Measurements from ENCODE around the gene HLA-C. TPM values are rescaled to one million over a fixed set of nuclear protein-coding genes. Genes with fewer than 3 reads are reported as not detected.
"Not testable (repeated sequence)": the region's sequence is repeated elsewhere in the genome, so short reads cannot be mapped to it uniquely, and the experiment has no call there.

The HLA-C gene
- total and polyA plus RNA-seq, 4 experiments from 2014 or later = 1,481 to 2,914 (median 1,631) TPM

DNA sequence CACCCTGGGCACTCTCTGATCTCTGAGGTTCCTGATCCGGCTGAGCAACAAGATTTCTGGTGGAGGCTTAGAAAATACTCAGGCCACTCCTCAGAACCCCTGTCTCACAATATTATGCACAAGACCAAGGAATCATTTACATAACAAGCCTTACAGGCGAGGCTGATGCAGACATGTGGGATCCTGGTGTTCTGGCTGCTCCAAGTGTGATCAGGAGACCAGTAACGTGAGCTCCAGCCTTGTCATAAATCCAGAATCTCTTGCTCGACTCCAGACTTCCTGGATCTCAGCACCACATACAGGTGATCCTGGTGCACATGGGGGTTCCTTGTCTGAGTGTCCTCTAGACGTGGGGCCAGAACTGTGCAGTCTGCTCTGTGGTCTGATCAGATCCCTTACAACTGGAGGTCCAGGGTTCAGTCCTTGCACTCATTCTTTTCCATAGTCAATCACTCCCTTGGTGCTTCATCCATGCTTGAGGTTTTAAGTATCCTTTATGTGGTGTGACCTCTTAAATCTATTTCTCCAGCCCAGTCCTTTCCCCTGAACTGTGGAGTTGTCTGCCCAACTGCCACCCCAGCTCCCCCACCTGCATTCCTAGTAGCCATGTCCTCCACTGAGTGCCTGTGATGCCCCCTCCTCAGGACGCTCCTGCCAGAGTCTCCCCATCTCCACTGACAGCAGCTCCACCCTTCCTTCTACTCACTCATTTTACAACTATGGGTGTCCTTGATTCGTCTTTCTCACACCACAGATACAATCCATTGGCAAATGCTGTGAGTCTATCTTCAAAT is 5.1 kb downstream of the HLA-C start:
- intact Hi-C loops (cut with micrococcal nuclease) = no loop called here
- peaks cover 46 to 57% of the 10 kb centered on the region in 2 donors for H3K36me3 Mint-ChIP-seq
- DNase-seq = peak in 1 of 5 donors; percentile 28

DNA sequence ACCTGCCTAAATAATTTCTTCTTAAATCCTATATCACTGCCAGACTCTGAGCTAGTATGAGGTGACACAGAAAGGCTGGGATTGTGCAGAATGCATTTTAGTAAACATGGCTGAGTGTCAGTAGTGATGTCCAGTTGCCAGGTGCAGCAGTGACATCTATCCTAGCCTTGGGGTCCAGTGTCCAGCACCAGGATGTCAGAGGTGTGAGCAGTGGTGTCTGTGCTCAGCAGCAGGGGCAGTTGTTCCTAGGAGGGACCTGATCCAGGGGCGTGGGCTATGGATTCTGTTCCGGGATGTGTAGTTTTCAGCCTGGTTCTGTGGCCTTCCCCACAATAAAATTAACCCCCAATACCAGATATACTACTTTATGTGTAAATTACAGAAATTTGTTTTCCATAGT is 6.0 kb downstream of the HLA-C start:
- no peaks in the 10 kb centered on the region for H3K27me3 Mint-ChIP-seq
- intact Hi-C loops (cut with micrococcal nuclease) = no loop called here
- ChIA-PET POLR2A (ENCODE audit: partially characterized antibody) (interaction anchor here (0.7 to 2.6 kb wide), 6 partner anchors 8 to 89 kb away, joined by 3 to 12 read pairs (median 6); no protein-coding TSS in a partner anchor), CTCF (ENCODE audit: partially characterized antibody) (no interaction called here)
- Histone ChIP-seq H3K4me1 (ENCODE audit: insufficient read depth, low read length) (peaks cover 33% of the 10 kb centered on the region), H3K9me3 (ENCODE audit: control insufficient read depth in 1 of 2, low read length in 2 of 2) (no peaks in the 10 kb centered on the region), H3K27me3 (ENCODE audit: insufficient read depth, low read length) (no peaks in the 10 kb centered on the region), H3K4me3 (ENCODE audit: low read length in 2 of 2) (no peak overlapping the region), H3K27ac (ENCODE audit: low read depth, low read length) (no peak overlapping the region), H3K36me3 (ENCODE audit: insufficient read depth, low read length) (peaks cover 33% of the 10 kb centered on the region)
- peak overlapping the region in 1 of 8 donors; percentile 66 for H3K4me3 Mint-ChIP-seq
- peak overlapping the region in 4 of 7 donors; percentile 37 to 100 (median 63) for H3K27ac Mint-ChIP-seq
- H3K4me1 Mint-ChIP-seq = peaks cover 25 to 61% (median 45%) of the 10 kb centered on the region in 4 donors
- H3K9me3 Mint-ChIP-seq = peaks cover 4 to 32% (median 17%) of the 10 kb centered on the region in 8 donors
- no peak for DNase-seq
- peaks cover 43 to 54% of the 10 kb centered on the region in 2 donors for H3K36me3 Mint-ChIP-seq

More for the DNA sequence above, 5.1 kb downstream of the HLA-C start:
- no peaks in the 10 kb centered on the region for H3K27me3 ChIP-seq (ENCODE audit: insufficient read depth, low read length)
- H3K27ac ChIP-seq (ENCODE audit: low read depth, low read length) = no peak overlapping the region
- CTCF ChIA-PET (ENCODE audit: partially characterized antibody) = no interaction called here
- peaks cover 33% of the 10 kb centered on the region for H3K4me1 ChIP-seq (ENCODE audit: insufficient read depth, low read length)
- POLR2A ChIA-PET (ENCODE audit: partially characterized antibody) = interaction anchor here (0.7 to 8.1 kb wide), 6 partner anchors 63 to 100 kb away, joined by 3 to 80 read pairs (median 7); no protein-coding TSS in a partner anchor
- peaks cover 34% of the 10 kb centered on the region for H3K36me3 ChIP-seq (ENCODE audit: insufficient read depth, low read length)
- Mint-ChIP-seq H3K4me3 (peak overlapping the region in 6 of 8 donors; percentile 40 to 99 (median 89)), H3K4me1 (peaks cover 24 to 55% (median 42%) of the 10 kb centered on the region in 4 donors), H3K9me3 (peaks cover under 1 to 29% (median 17%) of the 10 kb centered on the region in 8 donors), H3K27me3 (no peaks in the 10 kb centered on the region), H3K27ac (peak overlapping the region; percentile 28 to 100 (median 82))
- H3K9me3 ChIP-seq (ENCODE audit: control insufficient read depth in 1 of 2, low read length in 2 of 2) = no peaks in the 10 kb centered on the region
- H3K4me3 ChIP-seq (ENCODE audit: low read length in 2 of 2) = no peak overlapping the region

DNA sequence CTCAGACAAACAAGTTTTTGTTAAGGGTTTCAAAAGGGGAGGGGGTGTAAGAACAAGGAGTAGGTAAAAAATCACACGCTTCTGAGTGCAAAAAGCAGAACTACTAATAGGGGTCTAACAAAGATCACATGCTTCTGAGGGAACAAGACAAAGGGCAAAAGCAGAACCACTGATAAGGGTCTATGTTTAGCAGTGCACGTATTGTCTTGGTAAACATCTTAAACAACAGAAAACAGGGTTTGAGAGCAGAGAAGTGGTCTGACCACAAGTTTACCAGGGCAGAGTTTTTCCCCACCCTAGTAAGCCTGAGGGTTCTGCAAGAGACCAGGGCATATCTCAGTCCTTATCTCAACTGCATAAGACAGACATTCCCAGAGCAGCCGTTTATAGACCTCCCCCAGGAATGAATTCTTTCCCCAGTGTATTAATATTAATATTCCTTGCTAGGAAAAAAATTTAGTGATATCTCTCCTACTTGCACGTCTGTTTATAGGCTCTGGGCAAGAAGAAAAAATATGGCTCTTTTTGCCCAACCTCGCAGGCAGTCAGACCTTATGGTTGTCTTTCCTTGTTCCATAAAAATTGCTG is 8.5 kb downstream of the HLA-C start:
- POLR2A ChIA-PET (ENCODE audit: partially characterized antibody) = interaction anchor here (2.6 kb wide), 1 partner anchor 91 kb away, joined by 12 read pairs; no protein-coding TSS in a partner anchor

DNA sequence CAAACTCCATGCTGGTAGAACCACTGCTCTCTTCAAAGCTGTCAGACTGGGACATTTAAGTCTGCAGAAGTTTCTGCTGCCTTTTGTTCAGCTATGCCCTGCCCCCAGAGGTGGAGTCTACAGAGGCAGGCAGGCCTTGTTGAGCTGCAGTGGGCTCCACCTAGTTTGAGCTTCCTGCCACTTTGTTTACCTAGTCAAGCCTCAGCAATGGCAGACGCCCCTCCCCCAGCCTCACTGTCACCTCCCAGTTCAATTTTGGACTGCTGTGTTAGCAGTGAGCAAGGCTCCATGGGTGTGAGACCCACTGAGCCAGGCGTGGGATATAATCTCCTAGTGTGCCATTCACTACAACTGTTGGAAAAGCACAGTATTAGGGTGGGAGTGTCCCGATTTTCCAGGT is 11.9 kb downstream of the HLA-C start:
- peak overlapping the region in 6 of 8 donors; percentile 12 to 75 (median 64) for H3K4me3 Mint-ChIP-seq
- H3K9me3 Mint-ChIP-seq = peaks cover 4 to 38% (median 18%) of the 10 kb centered on the region in 8 donors
- H3K4me1 ChIP-seq (ENCODE audit: insufficient read depth, low read length); H3K4me3 ChIP-seq (ENCODE audit: low read length in 2 of 2); H3K9me3 ChIP-seq (ENCODE audit: control insufficient read depth in 1 of 2, low read length in 2 of 2); H3K27ac ChIP-seq (ENCODE audit: low read depth, low read length); intact Hi-C loops (cut with micrococcal nuclease); H3K27me3 ChIP-seq (ENCODE audit: insufficient read depth, low read length); H3K36me3 ChIP-seq (ENCODE audit: insufficient read depth, low read length); H3K27me3 Mint-ChIP-seq: not testable (repeated sequence)
- peaks cover 10 to 30% (median 16%) of the 10 kb centered on the region in 4 donors for H3K4me1 Mint-ChIP-seq
- DNase-seq = peak; percentile 28 to 73 (median 61)
- ChIA-PET POLR2A (ENCODE audit: partially characterized antibody) (interaction anchor here (0.7 to 3.1 kb wide), 9 partner anchors 9 to 107 kb away, joined by 3 to 24 read pairs (median 6); no protein-coding TSS in a partner anchor), CTCF (ENCODE audit: partially characterized antibody) (interaction anchor here (0.6 to 1.3 kb wide), 4 partner anchors 9 to 166 kb away, joined by 3 to 4 read pairs (median 4); no protein-coding TSS in a partner anchor)
- peak overlapping the region in 5 of 7 donors; percentile 15 to 73 (median 64) for H3K27ac Mint-ChIP-seq
- peaks cover 7 to 11% of the 10 kb centered on the region in 2 donors for H3K36me3 Mint-ChIP-seq

More for the DNA sequence above, 8.5 kb downstream of the HLA-C start:
- H3K4me1 ChIP-seq (ENCODE audit: insufficient read depth, low read length) = peaks cover 18% of the 10 kb centered on the region
- CTCF ChIA-PET (ENCODE audit: partially characterized antibody); H3K4me3 ChIP-seq (ENCODE audit: low read length in 2 of 2); H3K27ac ChIP-seq (ENCODE audit: low read depth, low read length); H3K27me3 Mint-ChIP-seq; H3K36me3 ChIP-seq (ENCODE audit: insufficient read depth, low read length); H3K4me3 Mint-ChIP-seq; H3K27me3 ChIP-seq (ENCODE audit: insufficient read depth, low read length); intact Hi-C loops (cut with micrococcal nuclease); H3K9me3 ChIP-seq (ENCODE audit: control insufficient read depth in 1 of 2, low read length in 2 of 2); DNase-seq: not testable (repeated sequence)
- Mint-ChIP-seq H3K27ac (peak overlapping the region in 1 of 7 donors; percentile 12), H3K9me3 (peaks cover 4 to 39% (median 18%) of the 10 kb centered on the region in 8 donors), H3K36me3 (peaks cover 24 to 31% of the 10 kb centered on the region in 2 donors), H3K4me1 (peaks cover 20 to 61% (median 37%) of the 10 kb centered on the region in 4 donors)

DNA sequence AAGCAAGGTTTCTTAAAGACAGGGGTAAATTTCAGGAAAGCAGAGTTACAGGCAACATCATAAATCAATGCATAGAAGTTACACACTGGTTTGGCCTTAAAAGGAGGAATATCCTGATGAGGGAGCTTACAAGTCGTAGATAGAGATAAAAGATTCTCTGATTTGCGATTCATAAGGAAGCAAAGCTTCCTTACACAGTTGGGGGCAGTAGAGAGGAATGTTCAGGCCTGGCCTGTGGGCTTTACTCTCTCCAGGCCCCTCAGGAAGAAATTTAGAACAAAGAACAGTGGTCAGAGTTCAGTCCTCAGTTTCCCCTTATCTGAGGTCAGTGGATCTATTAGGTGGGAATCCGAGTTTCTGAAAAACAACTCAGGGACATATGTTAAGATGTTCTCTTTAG is 19.3 kb downstream of the HLA-C start:
- H3K4me3 ChIP-seq (ENCODE audit: low read length in 2 of 2) = no peak overlapping the region
- Mint-ChIP-seq H3K36me3 (peaks cover under 1 to 3% of the 10 kb centered on the region in 2 donors), H3K27ac (no peak overlapping the region), H3K4me3 (no peak overlapping the region), H3K4me1 (peaks cover 0 to 5% (median 4%) of the 10 kb centered on the region in 4 donors), H3K27me3 (peaks cover 8 to 10% of the 10 kb centered on the region in 2 donors), H3K9me3 (peaks cover 0 to 18% (median 12%) of the 10 kb centered on the region in 8 donors)
- CTCF ChIA-PET (ENCODE audit: partially characterized antibody) = interaction anchor here (1.0 to 1.6 kb wide), 6 partner anchors 16 to 114 kb away, joined by 3 to 6 read pairs (median 4); no protein-coding TSS in a partner anchor
- no peaks in the 10 kb centered on the region for H3K4me1 ChIP-seq (ENCODE audit: insufficient read depth, low read length)
- no peaks in the 10 kb centered on the region for H3K36me3 ChIP-seq (ENCODE audit: insufficient read depth, low read length)
- H3K9me3 ChIP-seq (ENCODE audit: control insufficient read depth in 1 of 2, low read length in 2 of 2) = peaks cover 0 to 4% of the 10 kb centered on the region in 2 donors
- POLR2A ChIA-PET (ENCODE audit: partially characterized antibody) = interaction anchor here (1.1 to 3.1 kb wide), 5 partner anchors 13 to 114 kb away, joined by 3 to 14 read pairs (median 4); no protein-coding TSS in a partner anchor
- intact Hi-C loops (cut with micrococcal nuclease) = loop anchor here (1.0 kb wide), 1 partner anchor 37 kb away; no protein-coding TSS in a partner anchor
- DNase-seq = no peak
- no peaks in the 10 kb centered on the region for H3K27me3 ChIP-seq (ENCODE audit: insufficient read depth, low read length)
- no peak overlapping the region for H3K27ac ChIP-seq (ENCODE audit: low read depth, low read length)

DNA sequence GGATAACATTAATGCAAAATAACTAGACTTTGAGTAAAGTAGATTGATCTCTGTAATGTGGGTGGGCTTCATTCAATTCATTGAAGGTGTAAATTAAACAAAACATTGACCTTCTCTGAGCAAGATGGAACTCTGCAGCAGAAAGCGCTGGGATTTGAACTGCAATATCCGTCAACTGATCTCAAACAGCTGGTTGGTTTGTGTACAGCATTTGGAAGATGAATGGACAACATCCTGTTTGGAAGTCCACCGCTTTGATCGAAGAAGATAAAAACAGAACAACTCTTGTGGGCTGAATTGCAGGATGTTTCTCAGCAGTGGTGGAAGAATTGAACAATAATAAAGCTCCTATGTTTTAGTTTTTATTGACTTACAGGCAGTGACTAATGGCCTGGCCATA is 20.6 kb downstream of the HLA-C start:
- Mint-ChIP-seq H3K27me3 (peaks cover 11% of the 10 kb centered on the region in 2 donors), H3K36me3 (peaks cover 4 to 15% of the 10 kb centered on the region in 2 donors), H3K4me3 (no peak overlapping the region), H3K4me1 (peaks cover 2 to 5% (median 4%) of the 10 kb centered on the region in 4 donors), H3K9me3 (peaks cover 0 to 28% (median 23%) of the 10 kb centered on the region in 8 donors), H3K27ac (no peak overlapping the region)
- Histone ChIP-seq H3K4me3 (ENCODE audit: low read length in 2 of 2) (no peak overlapping the region), H3K4me1 (ENCODE audit: insufficient read depth, low read length) (no peaks in the 10 kb centered on the region), H3K27me3 (ENCODE audit: insufficient read depth, low read length) (no peaks in the 10 kb centered on the region), H3K9me3 (ENCODE audit: control insufficient read depth in 1 of 2, low read length in 2 of 2) (peaks cover 0 to 4% of the 10 kb centered on the region in 2 donors), H3K36me3 (ENCODE audit: insufficient read depth, low read length) (no peaks in the 10 kb centered on the region), H3K27ac (ENCODE audit: low read depth, low read length) (no peak overlapping the region)
- intact Hi-C loops (cut with micrococcal nuclease) = no loop called here
- POLR2A ChIA-PET (ENCODE audit: partially characterized antibody) = interaction anchor here (0.7 to 3.1 kb wide), 2 partner anchors 19 to 53 kb away, joined by 3 to 14 read pairs; no protein-coding TSS in a partner anchor
- CTCF ChIA-PET (ENCODE audit: partially characterized antibody) = interaction anchor here (1.6 kb wide), 1 partner anchor 55 kb away, joined by 4 read pairs; no protein-coding TSS in a partner anchor
- DNase-seq = no peak

Measured in CD4-positive, alpha-beta memory T cell (primary cell).